Spleen (tissue), 7 donors: ENCODE data around the gene MTERF4.

ENCODE experiments used
- POLR2A ChIP-seq, 3 donors: fragments of 450-650 bp; IDR thresholded peaks; one replicate each; pipeline ENCODE4 v1.5.1; 2017; ENCODE audit warnings: antibody characterized with exemption in 3 of 3, mild to moderate bottlenecking in 1 of 3
- POLR2AphosphoS5 ChIP-seq, 3 donors: sonication (generic); formaldehyde crosslinking; IDR thresholded peaks; one replicate each; pipeline ENCODE4 v1.5.1; 2017; ENCODE audit warnings: antibody characterized with exemption in 3 of 3
- TF ChIP-seq, protein P1 (sequence below), 11 experiments: fragments of 200-600 bp in 7 of 11; fragments of 450-650 bp in 4 of 11; sonication (generic) in 4 of 11; IDR thresholded peaks in 8 of 11; conservative IDR thresholded peaks in 3 of 11; 1 replicate in 7 of 11; 2 replicates in 4 of 11; pipeline versions ENCODE4 v1.4.0 to v1.8.0; 2016 to 2021; ENCODE audit warnings: antibody characterized with exemption in 11 of 11, inconsistent platforms in 4 of 11, mild to moderate bottlenecking in 1 of 11
- donor health status: DM: no; HTN: no; CAD: no; lungs with moderate emphysema.
- donor health status: DM: no; HTN: no; CAD: no.
- donor health status: DM: no; HTN: no; CAD: no.

DNA sequence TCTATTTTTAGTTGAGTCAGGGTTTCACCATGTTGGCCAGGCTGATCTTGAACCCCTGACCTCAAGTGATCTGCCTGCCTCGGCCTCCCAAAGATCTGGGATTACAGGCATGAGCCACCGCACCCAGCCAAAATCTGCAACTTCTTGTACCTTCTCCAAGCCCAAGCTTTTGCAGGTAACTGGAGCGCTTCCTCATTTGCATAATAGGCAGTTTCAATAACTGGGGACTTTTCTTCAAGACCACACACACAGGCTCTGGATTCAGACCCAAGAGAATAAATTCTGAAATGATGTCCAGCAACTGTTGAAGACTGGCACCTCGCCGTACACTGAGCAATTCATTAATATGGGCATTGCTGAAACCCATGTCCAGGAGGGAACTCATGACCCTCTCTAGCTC, 2.8 kb downstream of the MTERF4 start:
- TF ChIP-seq, protein P1, sequence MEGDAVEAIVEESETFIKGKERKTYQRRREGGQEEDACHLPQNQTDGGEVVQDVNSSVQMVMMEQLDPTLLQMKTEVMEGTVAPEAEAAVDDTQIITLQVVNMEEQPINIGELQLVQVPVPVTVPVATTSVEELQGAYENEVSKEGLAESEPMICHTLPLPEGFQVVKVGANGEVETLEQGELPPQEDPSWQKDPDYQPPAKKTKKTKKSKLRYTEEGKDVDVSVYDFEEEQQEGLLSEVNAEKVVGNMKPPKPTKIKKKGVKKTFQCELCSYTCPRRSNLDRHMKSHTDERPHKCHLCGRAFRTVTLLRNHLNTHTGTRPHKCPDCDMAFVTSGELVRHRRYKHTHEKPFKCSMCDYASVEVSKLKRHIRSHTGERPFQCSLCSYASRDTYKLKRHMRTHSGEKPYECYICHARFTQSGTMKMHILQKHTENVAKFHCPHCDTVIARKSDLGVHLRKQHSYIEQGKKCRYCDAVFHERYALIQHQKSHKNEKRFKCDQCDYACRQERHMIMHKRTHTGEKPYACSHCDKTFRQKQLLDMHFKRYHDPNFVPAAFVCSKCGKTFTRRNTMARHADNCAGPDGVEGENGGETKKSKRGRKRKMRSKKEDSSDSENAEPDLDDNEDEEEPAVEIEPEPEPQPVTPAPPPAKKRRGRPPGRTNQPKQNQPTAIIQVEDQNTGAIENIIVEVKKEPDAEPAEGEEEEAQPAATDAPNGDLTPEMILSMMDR (IDR thresholded peaks at IDR 0.05 in 8 of 11, conservative IDR thresholded peaks at IDR 0.05 in 3 of 11), result no peak
- TF ChIP-seq POLR2A (IDR thresholded peaks at IDR 0.05) (no peak), POLR2AphosphoS5 (IDR thresholded peaks at IDR 0.05) (no peak)
